GM21529 (cell line): Measurements from ENCODE around the gene RABL6.

Experiments used
- ATAC-seq: cut with Tn5 transposase; IDR thresholded peaks from one replicate; pipeline ENCODE4 v1.9.1; 2021; ENCODE audit not compliant: unreplicated experiment

The RABL6 gene

DNA sequence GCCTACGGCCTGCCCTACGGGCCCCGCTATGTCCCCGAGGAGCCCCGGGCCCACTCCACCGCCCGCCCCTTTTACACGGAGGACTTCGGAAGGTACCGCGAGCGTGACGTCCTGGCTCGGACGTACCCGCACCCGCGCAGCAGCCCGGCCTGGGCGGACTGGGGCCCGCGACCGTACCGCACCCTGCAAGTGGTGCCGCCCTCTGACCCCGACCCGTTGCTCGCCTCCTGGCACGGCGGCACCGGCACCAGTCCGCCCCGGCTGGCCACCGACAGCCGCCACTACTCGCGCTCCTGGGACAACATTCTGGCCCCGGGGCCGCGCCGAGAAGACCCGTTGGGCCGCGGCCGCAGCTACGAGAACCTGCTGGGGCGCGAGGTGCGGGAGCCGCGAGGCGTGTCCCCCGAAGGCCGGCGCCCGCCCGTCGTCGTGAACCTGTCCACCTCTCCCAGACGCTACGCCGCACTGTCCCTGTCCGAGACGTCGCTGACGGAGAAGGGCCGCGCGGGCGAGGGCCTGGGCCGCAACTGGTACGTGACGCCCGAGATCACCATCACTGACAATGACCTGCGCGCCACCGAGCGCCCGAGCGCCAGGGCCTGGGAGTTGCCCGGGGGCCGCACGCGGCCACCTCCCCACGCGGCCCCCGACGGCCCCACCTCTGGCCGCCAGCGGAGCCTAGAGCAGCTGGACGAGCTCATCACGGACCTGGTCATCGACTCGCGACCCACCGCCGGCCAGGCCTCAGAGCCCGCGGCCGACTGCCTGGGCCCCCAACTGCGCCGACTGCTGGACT lies 37.9 kb downstream of the RABL6 start:
- no peak for ATAC-seq

- ATAC-seq = no peak
Measured at GRCh38 chr9:136846376-136847087, 38.8 kb downstream of the RABL6 start.

DNA sequence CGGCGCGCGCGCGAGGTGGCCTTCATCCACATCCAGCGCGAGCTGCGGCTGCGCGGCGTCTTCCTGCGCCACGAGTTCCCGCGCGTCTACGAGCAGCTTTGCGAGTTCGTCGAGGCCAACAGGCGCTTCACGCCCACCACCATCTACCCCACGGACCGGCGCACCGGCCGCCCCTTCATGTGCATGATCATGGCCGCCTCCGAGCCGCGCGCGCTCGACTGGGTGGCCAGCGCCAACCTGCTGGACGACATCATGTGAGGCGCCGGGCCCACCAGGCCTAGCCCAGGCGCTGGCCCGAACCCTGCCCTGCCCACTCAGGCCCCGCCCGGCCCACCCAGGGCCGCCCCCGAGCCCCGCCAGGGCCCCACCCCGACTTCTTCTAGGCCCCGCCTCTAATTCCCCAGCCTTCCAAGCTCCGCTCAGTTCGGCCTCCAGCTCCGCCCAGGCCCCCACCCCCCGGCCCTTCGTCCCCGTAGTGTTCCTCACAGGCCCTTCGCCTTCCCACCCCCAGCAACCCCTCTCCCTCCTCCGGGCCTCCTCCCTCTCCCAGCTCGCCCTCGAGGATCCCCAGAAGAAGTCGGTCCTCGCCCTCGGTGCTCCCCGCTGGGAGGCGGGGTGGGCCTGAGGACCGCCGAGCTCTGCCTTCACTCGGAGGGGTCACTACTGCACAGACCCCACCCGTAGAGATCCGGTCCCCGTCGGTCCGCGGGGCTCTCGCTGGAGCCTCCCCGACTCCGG lies 39.5 kb downstream of the RABL6 start:
- ATAC-seq = no peak

DNA sequence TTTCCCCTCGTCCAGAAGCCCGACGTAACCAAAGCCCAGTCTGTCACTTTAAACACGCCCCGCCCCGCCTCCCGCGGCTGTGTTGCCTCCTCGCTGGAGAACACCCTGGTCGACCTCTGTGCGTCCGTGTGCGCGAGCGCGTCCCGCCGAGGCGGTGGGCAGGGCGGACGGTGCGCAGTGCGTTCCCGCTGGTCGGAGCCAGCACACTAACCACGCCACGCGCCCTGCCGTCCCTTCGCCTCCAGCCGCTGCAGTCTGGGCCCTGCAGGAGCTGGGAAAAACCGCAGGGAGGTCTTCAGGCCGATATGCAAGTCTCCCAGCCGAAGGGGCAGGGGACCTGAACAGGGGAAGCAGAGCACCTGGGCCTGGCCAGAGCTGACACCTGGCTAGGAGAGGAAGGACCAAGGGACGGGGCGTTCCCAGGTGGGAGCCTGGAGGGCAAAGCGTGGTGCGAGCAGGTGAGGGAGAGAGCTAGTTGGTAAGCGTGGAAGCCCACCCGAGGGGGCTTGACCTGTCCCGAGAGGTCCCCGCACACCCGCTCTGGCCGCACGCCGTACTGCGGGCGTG lies 40.2 kb downstream of the RABL6 start:
- ATAC-seq = no peak

GRCh38 chr9:136848393-136849037 lies 40.8 kb downstream of the RABL6 start:
- ATAC-seq = peak; percentile 4

- ATAC-seq = peak; percentile 79
Measured at GRCh38 chr9:136849038-136849959, 41.6 kb downstream of the RABL6 start, which contains the start of gene PHPT1. TSS of gene PHPT1 (plus strand) at chr9:136849409. CDS start at chr9:136849431, 22 bp downstream.

DNA sequence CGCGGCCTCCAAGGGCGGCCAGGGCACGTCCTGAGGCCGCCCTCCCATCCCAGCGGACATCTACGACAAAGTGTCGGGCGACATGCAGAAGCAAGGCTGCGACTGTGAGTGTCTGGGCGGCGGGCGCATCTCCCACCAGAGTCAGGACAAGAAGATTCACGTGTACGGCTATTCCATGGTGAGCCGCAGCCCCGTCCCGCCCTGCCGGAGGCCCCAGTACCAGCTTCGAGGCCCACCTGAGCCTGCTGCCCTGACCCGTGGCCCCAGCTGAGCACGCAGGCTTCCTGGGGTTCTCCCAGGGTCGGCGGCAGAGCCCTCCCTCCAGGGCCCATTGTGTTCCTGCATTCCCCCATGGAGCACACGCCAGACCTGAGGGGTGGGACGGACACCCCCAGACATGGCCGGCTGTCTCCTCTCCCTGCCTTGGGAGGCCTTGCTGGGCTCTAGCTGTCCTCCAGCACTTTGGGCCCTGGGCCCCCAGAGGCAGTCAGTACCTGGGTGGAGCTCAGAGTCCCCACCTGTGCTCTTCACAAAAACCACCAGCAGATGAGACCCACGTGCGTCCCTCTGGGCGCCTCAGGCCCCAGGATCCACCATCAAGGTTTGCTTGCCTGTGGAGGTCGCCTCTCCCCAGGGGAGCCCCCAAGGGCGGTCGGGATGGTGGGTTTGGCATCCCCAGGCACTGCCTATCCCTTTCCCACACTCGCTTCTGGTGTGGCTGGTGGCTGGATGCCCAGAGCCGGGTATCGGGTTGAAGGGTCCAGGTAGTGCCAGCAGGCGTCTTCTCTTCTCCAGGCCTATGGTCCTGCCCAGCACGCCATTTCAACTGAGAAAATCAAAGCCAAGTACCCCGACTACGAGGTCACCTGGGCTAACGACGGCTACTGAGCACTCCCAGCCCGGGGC lies 42.5 kb downstream of the RABL6 start:
- no peak for ATAC-seq

DNA sequence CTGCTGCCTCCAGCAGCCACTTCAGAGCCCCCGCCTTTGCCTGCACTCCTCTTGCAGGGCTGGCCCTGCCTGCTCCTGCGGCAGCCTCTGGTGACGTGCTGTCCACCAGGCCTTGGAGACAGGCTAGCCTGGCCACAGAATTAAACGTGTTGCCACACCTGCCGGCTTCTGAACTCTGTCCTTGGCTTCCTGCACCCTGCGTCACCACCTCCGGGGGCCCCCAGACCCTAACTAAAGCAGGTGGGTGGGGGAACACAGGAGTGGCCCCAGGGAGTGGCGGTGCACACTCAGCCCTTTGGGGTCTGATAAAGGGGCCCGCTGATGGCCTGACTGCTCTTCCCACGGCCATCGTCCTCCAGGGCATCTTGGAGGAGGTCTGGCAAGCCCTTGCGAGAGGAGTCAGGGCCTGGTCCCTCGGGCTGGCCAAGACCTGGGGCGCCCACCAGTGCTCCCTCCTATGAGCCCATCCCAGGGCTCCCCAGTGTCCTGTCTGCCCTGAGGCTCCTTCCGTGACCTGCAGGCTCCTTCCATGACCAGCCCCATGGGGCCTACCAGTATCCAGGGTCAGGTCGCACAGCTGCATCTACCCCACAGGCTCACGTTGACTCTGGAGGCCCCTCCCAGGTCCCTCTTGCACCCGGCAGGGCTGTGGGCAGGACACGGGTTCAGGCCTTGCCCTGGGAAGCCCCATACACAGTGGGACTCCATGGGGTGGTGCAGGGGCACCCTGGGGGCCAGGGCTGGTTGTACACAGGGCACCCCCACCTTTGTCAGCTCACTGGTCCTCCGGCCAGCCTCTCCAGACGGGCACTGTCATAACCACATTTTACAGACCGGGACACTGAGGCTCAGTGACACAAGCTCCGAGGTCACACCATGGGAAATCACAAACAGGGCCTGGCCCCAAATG lies 43.4 kb downstream of the RABL6 start:
- ATAC-seq = no peak

- ATAC-seq = no peak
Measured at GRCh38 chr9:136851941-136852663, 44.4 kb downstream of the RABL6 start, which contains the start of gene MAMDC4. TSS of gene MAMDC4 (plus strand) at chr9:136852346. CDS start at chr9:136852417, 71 bp downstream.

DNA sequence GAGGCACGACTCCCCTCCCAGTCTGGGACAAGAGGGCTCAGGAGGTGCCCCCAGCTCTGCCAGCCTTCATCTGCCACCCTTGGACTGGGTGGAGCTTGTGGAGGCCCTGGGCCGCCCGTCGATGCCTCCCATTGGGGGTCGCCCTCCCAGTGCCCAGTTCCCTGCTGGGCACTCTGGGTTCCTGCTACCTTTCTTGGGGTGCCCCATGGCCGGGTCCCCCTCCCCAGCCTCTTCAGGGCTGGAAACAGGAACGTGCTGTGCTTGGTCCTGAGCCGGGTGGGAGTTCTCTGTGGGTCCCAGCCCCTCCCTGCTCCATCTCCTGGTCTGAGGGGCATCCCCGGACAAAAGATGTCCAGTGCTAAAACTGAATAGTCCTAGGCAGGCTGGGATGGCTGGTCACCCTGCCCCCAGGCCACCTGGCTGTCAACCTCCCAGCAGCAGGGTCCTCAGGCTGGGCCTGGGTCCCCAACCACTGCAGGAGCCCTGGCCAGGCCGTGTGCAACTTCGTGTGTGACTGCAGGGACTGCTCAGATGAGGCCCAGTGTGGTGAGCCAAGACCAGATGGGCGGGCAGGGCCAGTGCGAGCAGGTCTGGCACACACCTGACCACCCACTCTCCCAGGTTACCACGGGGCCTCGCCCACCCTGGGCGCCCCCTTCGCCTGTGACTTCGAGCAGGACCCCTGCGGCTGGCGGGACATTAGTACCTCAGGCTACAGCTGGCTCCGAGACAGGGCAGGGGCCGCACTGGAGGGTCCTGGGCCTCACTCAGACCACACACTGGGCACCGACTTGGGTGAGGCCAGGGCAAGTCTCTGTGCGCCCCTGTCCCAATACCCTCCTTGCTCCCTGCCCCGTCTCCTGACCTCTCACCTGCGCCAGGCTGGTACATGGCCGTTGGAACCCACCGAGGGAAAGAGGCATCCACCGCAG lies 45.2 kb downstream of the RABL6 start:
- no peak for ATAC-seq

GRCh38 chr9:136853596-136854112 lies 45.9 kb downstream of the RABL6 start:
- ATAC-seq = no peak

GRCh38 chr9:136854113-136854841 lies 46.5 kb downstream of the RABL6 start:
- ATAC-seq = no peak

GRCh38 chr9:136854842-136855460 lies 47.2 kb downstream of the RABL6 start:
- ATAC-seq = no peak

- ATAC-seq = no peak
Measured at GRCh38 chr9:136855461-136856078, 47.8 kb downstream of the RABL6 start.
